Endothelial cell of umbilical vein (primary cell): ENCODE results near the gene NCK2. TPM values are rescaled to one million over a fixed set of nuclear protein-coding genes. Genes with fewer than 3 reads are reported as not detected.
A peak's percentile ranks its signal among the peaks of the same experiment; 100 is the strongest.

Source experiments
- BruUV-seq: library from RNA; stranded (reverse); fragments of 400-500 nt; replicated peaks from 2 replicates; lab custom pipeline; 2021; lab: Mats Ljungman, UMichigan
- CTCF ChIA-PET: fragments of 300-600, 350-600 bp; sonication (Branson Sonifier 250); formaldehyde crosslinking; loops from one replicate; lab custom pipeline; 2021; ENCODE audit warnings: antibody characterized with exemption, inconsistent platforms; lab: Charles Lee
- POLR2A ChIA-PET: fragments of 300-600, 350-600 bp; sonication (Branson Sonifier 250); formaldehyde crosslinking; loops from one replicate; lab custom pipeline; 2021; ENCODE audit warnings: antibody characterized with exemption, inconsistent platforms; lab: Charles Lee
- DNase-seq: peaks from one replicate; pipeline ENCODE4 v3.0.0-alpha.2; 2011; ENCODE audit warnings: low read depth, low spot score
- FAIRE-seq: peaks from 2 replicates; lab custom pipeline; 2011; peaks lifted over from hg19 to GRCh38; lab: Jason Lieb, UNC
- H2AFZ ChIP-seq: 2 replicates; pipeline ENCODE4 v1.6.0; 2012; ENCODE audit warnings: low read depth, low read length, control low read depth, inconsistent platforms
- H3K27ac ChIP-seq: 2 replicates; pipeline ENCODE4 v1.5.1; 2011; ENCODE audit warnings: low read depth, mild to moderate bottlenecking, control low read depth, low read length, moderate library complexity; ENCODE audit not compliant: insufficient read depth
- H3K27me3 ChIP-seq, 2 experiments: 2 replicates each; pipeline versions ENCODE4 v1.6.0 to v1.6.1; 2011; ENCODE audit warnings: low read length in 2 of 2, mixed read lengths in 1 of 2; ENCODE audit not compliant: control insufficient read depth in 2 of 2, insufficient read depth in 2 of 2
- H3K36me3 ChIP-seq, 2 experiments: 2 replicates in 1 of 2; 3 replicates in 1 of 2; pipeline ENCODE4 v1.5.1; 2011; ENCODE audit warnings: low read length in 2 of 2, mild to moderate bottlenecking in 1 of 2, moderate library complexity in 1 of 2; ENCODE audit not compliant: control insufficient read depth in 2 of 2, insufficient read depth in 2 of 2; ENCODE audit errors: extremely low read depth in 1 of 2
- H3K4me1 ChIP-seq: 3 replicates; pipeline ENCODE4 v1.5.1; 2011; ENCODE audit warnings: mild to moderate bottlenecking, low read length; ENCODE audit not compliant: control insufficient read depth, insufficient read depth; ENCODE audit errors: extremely low read depth
- H3K4me2 ChIP-seq: 2 replicates; pipeline ENCODE4 v1.6.1; 2011; ENCODE audit warnings: low read length, control low read depth, mixed read lengths; ENCODE audit not compliant: insufficient read depth
- H3K4me3 ChIP-seq, 3 experiments: fragments of 200-600 bp in 1 of 3; sonication (generic), shearing (Covaris generic) in 1 of 3; replicated peaks in 1 of 3; 2 replicates each; pipeline ENCODE4 v1.5.1; 2011 to 2016; ENCODE audit warnings: control low read depth in 3 of 3, low read length in 3 of 3, mild to moderate bottlenecking in 2 of 3, inconsistent platforms in 1 of 3, low read depth in 1 of 3, moderate library complexity in 1 of 3; ENCODE audit not compliant: insufficient read depth in 1 of 3
- H3K79me2 ChIP-seq: 2 replicates; pipeline ENCODE4 v1.6.0; 2012; ENCODE audit warnings: low read length, inconsistent platforms; ENCODE audit not compliant: control insufficient read depth, insufficient read depth
- H3K9ac ChIP-seq: replicated peaks from 2 replicates; pipeline ENCODE3; 2011; ENCODE audit warnings: low read length, control low read depth; ENCODE audit not compliant: insufficient read depth; ENCODE audit errors: extremely low read depth
- H3K9me1 ChIP-seq: replicated peaks from 3 replicates; pipeline ENCODE4 v1.6.0; 2011; ENCODE audit warnings: mild to moderate bottlenecking, low read length; ENCODE audit not compliant: control insufficient read depth, insufficient read depth; ENCODE audit errors: extremely low read depth
- H3K9me3 ChIP-seq: replicated peaks from 2 replicates; pipeline ENCODE4 v1.5.1; 2012; ENCODE audit warnings: low read length, inconsistent platforms; ENCODE audit not compliant: control insufficient read depth, insufficient read depth
- H4K20me1 ChIP-seq: replicated peaks from 2 replicates; pipeline ENCODE3; 2011; ENCODE audit warnings: mild to moderate bottlenecking, low read length; ENCODE audit not compliant: control insufficient read depth, insufficient read depth; ENCODE audit errors: extremely low read depth
- GATA2 ChIP-seq: IDR thresholded peaks from 2 replicates; pipeline ENCODE4 v1.7.0; 2011; ENCODE audit warnings: low read depth, mild to moderate bottlenecking, moderate library complexity, mixed read lengths, low read length; ENCODE audit not compliant: insufficient read length, insufficient read depth
- dilution Hi-C: fragments of 300-500 bp; cut with MboI; formaldehyde crosslinking; loops from one replicate; pipeline ENCODE4 v1.15.0; 2019; ENCODE audit warnings: low sequenced_read_pairs; ENCODE audit not compliant: extremely low pct_ligation_motif_present
- intact Hi-C: fragments of 100-400 bp; cut with micrococcal nuclease; formaldehyde crosslinking; loops from one replicate; pipeline ENCODE4 v1.10.0; 2022
- polyA plus RNA-seq, 4 experiments: library from polyadenylated mRNA; depleted of rRNA in 3 of 4; stranded (reverse) in 3 of 4; unstranded in 1 of 4; fragments of >200 nt; gene quantifications; 2 replicates each; pipeline versions ENCODE4 v1.2.1 to v1.2.3, GENCODE V29; 2011 to 2012; ENCODE audit warnings: missing spikeins in 1 of 4
- total RNA-seq: library from RNA; stranded (reverse); gene quantifications from 2 replicates; pipeline ENCODE4 v1.2.3, GENCODE V29; 2021
- TF ChIP-seq, protein P1 (sequence below), 2 donors: IDR thresholded peaks; 1 replicate in 1 of 2; 2 replicates in 1 of 2; pipeline ENCODE4 v1.5.1; 2011; ENCODE audit warnings: low read length in 2 of 2, mild to moderate bottlenecking in 2 of 2, moderate library complexity in 2 of 2, control low read depth in 1 of 2, inconsistent platforms in 1 of 2, low read depth in 1 of 2; ENCODE audit not compliant: insufficient read depth in 1 of 2; ENCODE audit errors: extremely low read depth in 1 of 2

Gene NCK2
- total and polyA plus RNA-seq, 2 donors (not counting 3 experiments of a cell fraction or from before 2014, with no cell fraction given), result 23.8 to 39.1 TPM

DNA sequence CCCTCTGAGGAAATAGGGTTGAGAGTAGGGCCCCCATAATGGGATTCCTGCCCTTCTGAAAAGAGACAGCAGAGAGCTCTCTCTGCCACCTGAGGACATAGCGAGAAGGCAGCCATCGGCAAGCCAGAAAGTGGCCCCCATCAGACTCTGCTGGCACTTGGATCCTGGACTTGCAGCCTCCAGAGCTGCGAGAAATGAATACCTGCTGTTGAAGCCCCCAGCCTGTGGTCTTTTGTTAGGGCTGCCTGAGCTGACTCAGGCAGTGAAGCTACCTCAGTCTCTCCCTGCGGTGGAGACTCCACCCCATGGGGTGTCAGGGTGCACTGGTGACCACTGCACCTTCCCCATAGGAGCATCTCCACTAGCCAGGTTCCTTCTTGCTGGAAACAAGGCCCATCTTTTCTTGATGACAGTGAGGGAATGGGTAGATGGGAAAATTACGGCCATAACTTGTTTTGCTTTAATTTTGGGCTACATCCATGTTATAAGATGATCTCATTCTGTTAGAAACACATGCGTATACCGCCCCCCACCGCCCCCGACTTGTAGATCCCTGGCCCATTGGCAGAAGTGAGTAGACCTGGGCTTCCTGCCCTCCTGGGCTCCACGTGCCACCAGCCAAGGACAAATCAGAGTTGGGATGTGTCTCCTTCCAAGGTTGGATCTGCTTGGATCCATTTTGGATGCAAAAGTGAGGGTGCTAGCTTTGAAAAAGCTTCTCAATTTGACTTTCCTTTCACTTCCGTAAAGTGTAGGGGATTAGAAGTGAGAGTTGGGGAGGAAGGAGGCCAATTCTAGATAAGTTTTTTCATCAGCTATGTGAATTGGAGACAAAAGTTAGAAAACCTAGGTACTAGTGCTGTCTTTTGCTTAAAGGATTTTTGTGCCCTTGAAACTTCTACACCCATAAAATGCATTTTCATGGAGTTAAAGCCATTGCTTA is 42.9 kb downstream of the NCK2 start:
- H3K9me1 ChIP-seq, result no peaks in the 10 kb centered on the region
- no peaks in the 10 kb centered on the region for H3K9me3 ChIP-seq
- no peaks in the 10 kb centered on the region for H3K36me3 ChIP-seq
- no peaks in the 10 kb centered on the region for H3K27me3 ChIP-seq
- intact Hi-C loops, result no loop called here
- H2AFZ ChIP-seq, result no peak overlapping the region
- H3K4me3 ChIP-seq, result no peak overlapping the region
- TF ChIP-seq GATA2, result no peak
- TF ChIP-seq, protein P1, sequence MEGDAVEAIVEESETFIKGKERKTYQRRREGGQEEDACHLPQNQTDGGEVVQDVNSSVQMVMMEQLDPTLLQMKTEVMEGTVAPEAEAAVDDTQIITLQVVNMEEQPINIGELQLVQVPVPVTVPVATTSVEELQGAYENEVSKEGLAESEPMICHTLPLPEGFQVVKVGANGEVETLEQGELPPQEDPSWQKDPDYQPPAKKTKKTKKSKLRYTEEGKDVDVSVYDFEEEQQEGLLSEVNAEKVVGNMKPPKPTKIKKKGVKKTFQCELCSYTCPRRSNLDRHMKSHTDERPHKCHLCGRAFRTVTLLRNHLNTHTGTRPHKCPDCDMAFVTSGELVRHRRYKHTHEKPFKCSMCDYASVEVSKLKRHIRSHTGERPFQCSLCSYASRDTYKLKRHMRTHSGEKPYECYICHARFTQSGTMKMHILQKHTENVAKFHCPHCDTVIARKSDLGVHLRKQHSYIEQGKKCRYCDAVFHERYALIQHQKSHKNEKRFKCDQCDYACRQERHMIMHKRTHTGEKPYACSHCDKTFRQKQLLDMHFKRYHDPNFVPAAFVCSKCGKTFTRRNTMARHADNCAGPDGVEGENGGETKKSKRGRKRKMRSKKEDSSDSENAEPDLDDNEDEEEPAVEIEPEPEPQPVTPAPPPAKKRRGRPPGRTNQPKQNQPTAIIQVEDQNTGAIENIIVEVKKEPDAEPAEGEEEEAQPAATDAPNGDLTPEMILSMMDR (IDR thresholded peaks at IDR 0.05; ENCODE audit: extremely low read depth in 1 of 2, insufficient read depth in 1 of 2, low read depth in 1 of 2, low read length in 2 of 2), result peak in 1 of 2 donors; percentile 30
- no peak overlapping the region for H3K4me2 ChIP-seq
- H3K27ac ChIP-seq, result no peak overlapping the region
- POLR2A ChIA-PET, result no interaction called here
- FAIRE-seq, result no peak
- H4K20me1 ChIP-seq, result peaks cover 7% of the 10 kb centered on the region
- CTCF ChIA-PET, result interaction anchor here (0.9 kb wide), 1 partner anchor 8 kb away, joined by 3 read pairs; no protein-coding TSS in a partner anchor
- no peak for DNase-seq
- dilution Hi-C loops, result no loop called here
- no TSS peak for BruUV-seq
- peaks cover 14% of the 10 kb centered on the region for H3K4me1 ChIP-seq
- peaks cover 36% of the 10 kb centered on the region for H3K79me2 ChIP-seq
- no peak overlapping the region for H3K9ac ChIP-seq
